ENCODE measurements around the gene KCND3.
A peak's percentile ranks its signal among the peaks of the same experiment; 100 is the strongest.

The KCND3 gene

GRCh38 chr1:111777301-111777700 lies 212.2 kb downstream of the KCND3 start:
- DNase-seq = no peak

DNA sequence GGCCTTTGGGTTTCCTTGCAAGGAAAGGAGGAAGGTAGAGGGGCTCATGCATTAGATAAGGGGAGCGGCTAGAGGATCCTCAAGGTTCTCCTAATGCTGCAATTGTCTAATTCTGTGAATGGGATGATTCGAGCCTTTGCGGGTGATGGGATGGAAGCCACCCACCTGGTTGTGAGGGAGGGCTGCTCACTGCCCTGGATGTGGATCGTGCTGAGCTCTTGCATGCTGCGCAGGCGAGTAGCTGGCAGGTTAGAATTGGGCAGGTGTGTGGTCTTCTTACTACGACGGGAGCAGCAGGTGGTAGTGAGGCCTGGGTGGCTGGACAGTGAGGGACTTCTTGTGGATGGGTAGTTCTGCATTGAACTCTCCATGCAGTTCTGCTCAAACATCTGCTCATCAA lies 212.6 kb downstream of the KCND3 start:
- ATAC-seq (no peak), DNase-seq (no peak)

More at GRCh38 chr1:111777301-111777700, 212.2 kb downstream of the KCND3 start:
- ATAC-seq = no peak

DNA sequence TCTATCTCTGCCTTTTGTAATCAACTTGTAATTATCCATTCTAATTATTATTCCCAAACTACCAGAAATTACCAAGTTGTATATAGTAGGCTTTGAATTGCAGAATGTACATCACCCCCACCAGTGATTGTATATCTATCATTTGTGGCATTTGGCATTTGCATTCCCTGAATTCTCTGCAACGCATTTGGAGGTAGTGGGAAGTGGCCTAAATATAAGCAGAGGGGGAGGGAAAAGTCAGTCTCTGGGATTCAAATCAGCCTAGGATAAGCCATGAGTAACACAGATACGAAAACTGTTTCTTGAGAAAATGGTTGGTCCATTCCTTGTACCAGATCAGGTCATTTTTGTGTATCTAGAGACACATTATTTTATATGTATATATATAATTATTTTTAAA lies 213.1 kb downstream of the KCND3 start:
- DNase-seq (no peak), ATAC-seq (no peak)

- DNase-seq (no peak), ATAC-seq (no peak)
Observed at GRCh38 chr1:111775966-111776365, 213.5 kb downstream of the KCND3 start.

DNA sequence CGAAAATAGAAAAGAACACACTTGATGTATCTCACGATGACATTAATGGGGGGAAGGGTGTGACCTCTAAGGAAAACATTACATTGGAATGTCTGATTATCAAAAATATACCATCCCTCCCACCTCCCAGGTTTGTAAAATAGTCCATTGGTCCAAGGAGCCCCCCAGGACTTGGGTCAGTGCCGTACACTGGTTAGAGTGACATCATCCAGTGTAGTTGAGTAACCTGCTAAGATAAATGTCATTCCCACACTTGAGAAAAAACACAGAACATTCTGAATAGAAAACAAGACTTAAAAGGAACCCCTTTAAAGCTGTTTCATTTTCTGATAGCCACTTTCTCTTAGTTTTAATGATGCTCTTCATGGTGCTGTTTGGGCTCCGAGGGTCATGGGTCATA lies 218.6 kb downstream of the KCND3 start:
- ATAC-seq (no peak), DNase-seq (no peak)

GRCh38 chr1:111769517-111770146 lies 219.8 kb downstream of the KCND3 start:
- DNase-seq (peak; percentile 24), ATAC-seq (no peak)

- no peak for DNase-seq
- peak; percentile 36 for ATAC-seq
Observed at GRCh38 chr1:111768625-111769024, 220.8 kb downstream of the KCND3 start.

DNA sequence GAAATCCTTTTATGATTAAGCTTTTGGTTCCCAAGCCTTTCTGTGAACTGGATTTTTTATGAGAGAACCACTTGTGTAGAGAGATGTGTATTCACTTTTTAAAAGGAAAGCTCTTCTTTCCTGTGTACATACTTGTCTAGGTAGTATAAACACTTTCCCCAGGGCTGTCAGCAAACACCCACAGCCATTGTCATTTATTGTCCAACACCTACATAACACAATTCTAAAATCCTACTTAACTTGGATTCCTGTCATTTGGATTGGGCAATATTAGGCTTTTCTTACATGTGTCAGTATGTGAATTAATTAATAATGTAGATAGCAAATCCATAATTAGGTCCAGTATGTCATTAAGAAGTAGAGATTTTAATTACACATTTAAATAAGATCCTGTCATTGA lies 221.4 kb downstream of the KCND3 start:
- ATAC-seq = no peak
- DNase-seq = no peak

GRCh38 chr1:111762332-111762731 lies 227.1 kb downstream of the KCND3 start:
- DNase-seq (no peak), ATAC-seq (no peak)

DNA sequence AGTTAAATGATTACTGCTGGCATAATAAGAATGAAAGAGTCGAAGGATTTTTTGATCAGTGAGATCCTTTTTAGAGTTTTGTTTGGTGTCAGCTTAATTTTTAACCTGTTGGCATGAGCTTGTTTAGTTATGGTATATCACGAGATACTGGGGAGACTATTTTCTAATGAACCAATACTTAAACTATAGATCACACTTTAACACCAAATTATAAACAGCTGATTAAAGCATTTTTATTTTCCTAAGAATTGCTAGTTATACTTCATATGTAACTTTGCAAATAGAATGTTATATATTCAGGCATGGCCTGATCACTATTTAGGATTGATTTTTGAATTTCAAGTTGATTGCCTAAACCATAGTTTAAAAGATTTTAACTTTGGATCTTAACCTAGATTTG lies 227.8 kb downstream of the KCND3 start:
- ATAC-seq = no peak
- no peak for DNase-seq

GRCh38 chr1:111758373-111758772 lies 231.1 kb downstream of the KCND3 start:
- no peak for ATAC-seq

GRCh38 chr1:111756124-111756513 lies 233.3 kb downstream of the KCND3 start:
- no peak for DNase-seq
- peak; percentile 12 for ATAC-seq

More at GRCh38 chr1:111758373-111758772, 231.1 kb downstream of the KCND3 start:
- no peak for DNase-seq

GRCh38 chr1:111755331-111756123 lies 233.9 kb downstream of the KCND3 start, which contains the start of gene DDX20:
Gene DDX20, plus strand, starts transcription at chr1:111755901. Its CDS starts 24 bp downstream, at chr1:111755925.
- DNase-seq = peak; percentile 94
- ATAC-seq = peak; percentile 96

- ATAC-seq (no peak), DNase-seq (peak; percentile 49)
Observed at GRCh38 chr1:111754984-111755330, 234.5 kb downstream of the KCND3 start.

DNA sequence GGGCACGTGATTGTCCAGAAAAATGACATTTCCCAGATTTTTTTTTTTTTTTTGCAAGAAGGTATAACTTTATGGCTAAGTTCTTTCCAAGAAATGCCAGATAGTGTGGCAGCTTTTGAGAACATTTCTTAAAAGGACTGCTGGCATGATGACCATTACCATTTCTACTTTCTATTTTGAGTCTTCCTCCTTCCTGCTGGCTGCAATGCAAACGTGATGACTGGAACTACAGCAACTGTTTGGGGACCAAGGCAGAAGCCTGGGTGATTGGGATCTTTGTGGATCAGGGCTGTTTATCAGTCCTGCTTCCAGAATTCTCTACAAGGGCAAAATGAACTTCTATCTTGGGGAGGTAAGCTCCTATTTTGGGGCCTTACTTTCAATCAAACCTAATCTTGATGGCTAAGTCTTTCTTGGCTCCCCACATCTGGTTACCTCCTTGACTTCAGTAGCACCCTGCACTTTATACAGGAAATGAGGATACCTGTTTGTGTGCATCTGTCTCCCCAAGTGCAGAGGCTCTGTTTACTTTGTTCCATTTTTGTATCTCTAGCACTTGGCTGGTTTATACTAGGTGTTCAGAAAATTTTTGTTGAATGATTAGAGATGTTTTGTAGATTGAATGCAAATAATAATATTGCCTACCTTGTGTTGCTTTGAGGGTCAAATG lies 237.4 kb downstream of the KCND3 start:
- DNase-seq (no peak), ATAC-seq (no peak)

- no peak for ATAC-seq
- no peak for DNase-seq
Observed at GRCh38 chr1:111750856-111751255, 238.6 kb downstream of the KCND3 start.

DNA sequence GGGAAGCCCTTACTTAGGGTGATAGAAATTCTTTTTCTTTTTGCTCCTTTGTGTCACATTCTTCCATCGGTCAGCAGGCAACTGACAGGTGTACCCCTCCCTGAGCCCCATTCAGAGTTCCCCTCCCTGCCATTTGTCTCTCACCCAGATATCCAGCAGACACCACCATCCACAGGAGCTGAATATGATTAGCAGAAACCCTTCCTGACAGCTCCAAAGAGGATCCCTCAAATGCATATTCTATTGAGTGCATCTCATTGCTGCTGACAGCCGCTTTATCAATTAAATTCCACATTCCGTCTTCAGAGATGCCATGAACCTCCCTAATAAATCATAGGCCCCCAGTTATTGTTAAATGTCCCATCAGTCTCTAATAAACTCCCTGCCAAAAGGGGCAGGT lies 239.8 kb downstream of the KCND3 start:
- ATAC-seq (no peak), DNase-seq (no peak)

DNA sequence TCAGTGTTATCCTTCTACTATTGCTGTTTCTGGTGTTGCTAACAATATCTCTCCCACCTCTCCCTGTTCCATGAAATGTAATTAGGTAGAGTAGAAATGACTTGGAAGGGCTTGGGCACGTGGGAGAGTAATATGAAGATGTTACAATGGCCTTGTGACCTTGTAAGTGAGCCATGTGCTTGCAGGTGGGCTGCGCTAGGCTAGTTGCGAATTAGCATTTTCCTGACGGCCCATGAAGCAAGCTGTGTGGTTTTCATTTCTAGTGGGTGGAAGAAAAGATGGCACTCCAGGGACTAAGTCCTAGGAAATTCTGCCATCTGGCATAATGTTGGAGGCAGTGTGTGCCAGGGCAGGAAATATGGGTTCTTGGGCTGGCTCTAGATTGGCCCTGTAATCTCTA lies 241.5 kb downstream of the KCND3 start:
- no peak for DNase-seq
- no peak for ATAC-seq

DNA sequence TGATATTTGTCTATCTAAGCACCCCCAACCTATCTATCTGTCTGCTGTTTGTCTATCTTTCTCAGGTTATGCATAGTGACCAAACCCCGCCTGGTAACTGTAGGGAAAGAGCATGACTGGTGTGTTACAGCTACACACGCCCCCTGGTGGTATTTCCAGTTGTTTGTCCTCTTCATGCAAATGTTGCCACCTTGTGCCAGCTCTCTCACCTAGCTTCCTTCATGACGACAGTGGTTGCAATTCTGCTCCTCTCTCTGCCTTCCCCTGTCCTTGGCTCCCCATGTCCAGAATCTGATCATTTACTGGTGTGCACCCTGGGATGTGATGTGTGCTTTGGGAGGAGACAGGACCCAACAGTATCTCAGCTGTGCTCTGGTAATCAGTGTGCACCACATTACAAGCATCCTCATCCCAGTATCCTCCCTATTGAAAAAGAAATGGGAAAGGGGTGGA lies 242.2 kb downstream of the KCND3 start:
- ATAC-seq (peak; percentile 76), DNase-seq (peak; percentile 77)

DNA sequence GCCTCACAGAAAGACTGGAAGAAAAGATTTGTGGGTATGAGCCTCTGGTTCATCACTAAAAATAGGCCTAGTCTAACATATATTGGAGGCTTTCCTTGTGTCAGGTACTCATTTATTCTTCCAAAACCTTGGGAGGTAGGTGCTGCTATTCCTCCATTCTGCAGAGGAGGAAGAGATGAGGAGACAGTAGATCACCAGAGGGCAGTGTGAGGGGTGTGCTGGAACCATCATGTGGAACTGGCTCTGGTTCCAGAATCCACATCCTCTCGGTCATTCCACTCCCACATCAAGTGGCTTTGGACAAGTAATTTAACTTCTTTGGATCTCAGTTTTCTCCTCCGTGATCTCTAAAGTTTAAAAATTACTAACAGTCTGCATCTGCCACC lies 242.9 kb downstream of the KCND3 start:
- DNase-seq = no peak
- ATAC-seq = no peak

DNA sequence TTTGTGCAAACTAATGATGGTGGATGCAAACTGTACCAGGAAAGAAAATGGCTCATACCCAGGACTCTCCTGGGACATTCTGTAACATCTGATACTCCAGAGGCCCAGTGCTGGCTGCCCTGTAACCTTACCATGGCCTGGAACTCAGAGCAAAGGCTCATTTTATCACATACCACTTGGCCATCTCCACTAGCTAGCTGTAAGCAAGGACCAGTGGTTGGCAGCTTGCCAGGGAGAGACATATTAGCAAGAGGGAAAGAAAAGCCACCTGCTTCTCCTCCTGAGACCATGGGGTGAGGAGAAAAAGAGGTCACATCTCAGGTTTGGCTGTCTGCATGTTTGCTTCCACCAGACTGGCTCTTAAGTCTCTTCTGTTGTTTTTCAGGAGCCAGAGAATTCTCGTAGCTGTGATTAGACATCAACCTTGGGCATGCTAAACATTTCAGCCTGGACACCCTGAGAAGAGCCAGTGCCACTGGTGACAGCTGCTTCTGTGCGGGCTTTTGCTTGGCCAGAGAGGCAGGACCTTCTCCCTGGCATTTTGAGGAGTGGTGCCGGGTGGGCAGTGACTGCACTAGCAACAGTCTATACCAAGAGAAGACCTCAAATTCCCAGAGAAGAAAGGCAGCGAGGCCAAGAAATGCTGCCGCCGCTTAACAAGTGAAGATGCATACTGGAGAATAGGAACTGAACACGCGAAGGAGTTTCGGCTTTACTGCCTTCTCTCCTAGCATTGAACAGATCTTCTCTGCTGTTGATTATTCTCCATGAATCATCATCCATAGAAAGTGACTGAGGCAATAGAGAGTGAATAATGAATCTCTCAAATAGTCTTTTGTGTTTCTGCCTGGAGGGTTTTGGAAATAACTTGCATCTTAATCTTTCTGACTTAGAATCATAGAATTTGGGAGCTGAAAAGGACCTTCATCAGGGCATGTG lies 243.5 kb downstream of the KCND3 start:
- DNase-seq (no peak), ATAC-seq (no peak)

GRCh38 chr1:111743679-111744101 lies 245.8 kb downstream of the KCND3 start:
- ATAC-seq (no peak), DNase-seq (no peak)

Measured in stimulated activated naive CD8-positive, alpha-beta T cell treated with anti-CD3 and anti-CD28 coated beads, Interleukin-15, Interleukin-2, amounts not matched to agents 100 U/mL and 50 U/mL, for 24 hours (primary cell).